GM21447 (cell line): ENCODE measurements around the gene PDK3.

Experiments
- ATAC-seq: cut with Tn5 transposase; IDR thresholded peaks from one replicate; pipeline ENCODE4 v1.9.1; 2021; ENCODE audit not compliant: unreplicated experiment

The PDK3 gene

GRCh38 chrX:24464836-24465531, at the start of gene PDK3:
Gene PDK3 (plus strand): TSS chrX:24465286. CDS start chrX:24465456, 170 bp downstream.
- ATAC-seq: peak; percentile 91

- no peak for ATAC-seq
These were observed 49.2 kb upstream of the PDK3 start for GRCh38 chrX:24415921-24416320.

GRCh38 chrX:24423960-24424359, 41.1 kb upstream of the PDK3 start:
- no peak for ATAC-seq

GRCh38 chrX:24424948-24425347, 40.1 kb upstream of the PDK3 start:
- ATAC-seq: no peak

- no peak for ATAC-seq
These were observed 39.3 kb upstream of the PDK3 start for GRCh38 chrX:24425806-24426205.

GRCh38 chrX:24426340-24426913, 38.7 kb upstream of the PDK3 start:
- ATAC-seq: no peak

GRCh38 chrX:24426921-24427746, 38.0 kb upstream of the PDK3 start:
- no peak for ATAC-seq

- no peak for ATAC-seq
These were observed 37.4 kb upstream of the PDK3 start for GRCh38 chrX:24427747-24428019.

- no peak for ATAC-seq
These were observed 36.6 kb upstream of the PDK3 start for GRCh38 chrX:24428516-24428915.

- no peak for ATAC-seq
These were observed 30.0 kb upstream of the PDK3 start for GRCh38 chrX:24435060-24435459.

- ATAC-seq: no peak
These were observed 21.2 kb upstream of the PDK3 start for GRCh38 chrX:24443918-24444317.

- ATAC-seq: no peak
These were observed 20.4 kb upstream of the PDK3 start for GRCh38 chrX:24444645-24445044.

- ATAC-seq: no peak
These were observed 16.3 kb upstream of the PDK3 start for GRCh38 chrX:24448762-24449250.

- no peak for ATAC-seq
These were observed 2.0 kb upstream of the PDK3 start for GRCh38 chrX:24463077-24463476.

GRCh38 chrX:24464498-24464835, 619 bp upstream of the PDK3 start:
- no peak for ATAC-seq

- peak; percentile 14 for ATAC-seq
These were observed 413 bp downstream of the PDK3 start for GRCh38 chrX:24465532-24465865.

- ATAC-seq: no peak
These were observed 939 bp downstream of the PDK3 start for GRCh38 chrX:24466025-24466424.

- no peak for ATAC-seq
These were observed 3.2 kb downstream of the PDK3 start for GRCh38 chrX:24468245-24468644.

GRCh38 chrX:24471808-24472207, 6.7 kb downstream of the PDK3 start:
- no peak for ATAC-seq

GRCh38 chrX:24475480-24475879, 10.4 kb downstream of the PDK3 start:
- no peak for ATAC-seq

- no peak for ATAC-seq
These were observed 13.4 kb downstream of the PDK3 start for GRCh38 chrX:24478509-24478908.

- ATAC-seq: peak; percentile 97
These were observed 14.8 kb downstream of the PDK3 start for GRCh38 chrX:24479924-24480323.
